CD4-positive, alpha-beta T cell treated with Interleukin-1 beta for 1 hour (primary cell): ENCODE results near the gene LRRC37B.
A peak's percentile ranks its signal among the peaks of the same experiment; 100 is the strongest.
"Not testable (repeated sequence)": the region's sequence is repeated elsewhere in the genome, so short reads cannot be mapped to it uniquely, and the experiment has no call there.

Source experiments
- DNase-seq, 2 donors: peaks; one replicate each; pipeline ENCODE4 v3.0.0-alpha.2; 2020 to 2022

LRRC37B gene

DNA sequence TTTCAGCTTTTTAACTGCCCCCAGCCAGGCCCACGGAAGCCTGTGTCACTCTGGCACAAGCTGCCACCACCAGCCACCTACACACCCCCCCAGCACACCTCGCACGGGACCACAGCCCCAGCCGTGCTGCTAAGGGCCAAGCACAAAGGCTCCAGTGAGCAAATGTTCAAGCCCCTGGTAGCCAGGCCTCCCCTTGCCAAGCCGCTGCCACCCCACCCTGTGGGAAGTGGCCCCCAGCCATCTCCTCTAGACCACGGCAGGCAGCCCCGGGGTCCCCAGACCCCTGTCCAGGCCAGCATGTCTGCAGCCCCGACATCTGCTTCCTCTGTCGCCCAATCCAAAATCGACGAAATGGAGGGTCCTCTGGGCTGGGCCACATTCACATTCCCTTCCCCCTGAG lies 35.1 kb downstream of the LRRC37B start:
- not testable (repeated sequence) for DNase-seq

DNA sequence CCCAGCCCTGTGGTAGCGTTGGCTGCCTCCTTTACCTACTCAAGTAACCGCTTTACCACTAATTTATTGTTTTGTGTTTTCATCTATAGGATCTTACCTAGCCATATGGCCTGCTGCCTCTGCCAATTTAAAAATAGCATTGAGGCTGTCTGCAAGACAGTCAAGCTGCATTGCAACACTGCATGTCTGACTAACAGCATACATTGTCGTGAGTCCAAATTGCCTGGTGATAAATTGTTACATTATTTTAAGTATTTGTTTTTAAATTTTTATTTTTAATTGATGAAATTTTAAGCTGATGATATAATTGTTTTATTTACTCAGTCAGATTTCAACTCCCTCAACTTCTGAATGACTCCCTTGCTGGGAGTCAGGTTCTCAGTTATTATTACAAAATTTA lies 38.4 kb downstream of the LRRC37B start:
- DNase-seq = not testable (repeated sequence)

DNA sequence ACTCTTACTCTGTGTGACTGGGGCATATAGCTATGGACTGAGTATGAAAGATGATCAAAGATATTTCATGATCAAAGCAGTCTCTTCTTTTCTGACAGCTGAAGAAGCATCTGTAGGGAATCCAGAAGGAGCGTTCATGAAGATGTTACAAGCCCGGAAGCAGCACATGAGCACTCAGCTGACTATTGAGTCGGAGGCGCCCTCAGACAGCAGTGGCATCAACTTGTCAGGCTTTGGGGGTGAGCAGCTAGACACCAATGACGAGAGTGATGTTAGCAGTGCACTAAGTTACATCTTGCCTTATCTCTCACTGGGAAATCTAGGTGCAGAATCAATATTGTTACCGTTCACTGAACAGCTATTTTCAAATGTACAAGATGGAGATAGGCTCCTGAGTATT lies 40.5 kb downstream of the LRRC37B start:
- not testable (repeated sequence) for DNase-seq

DNA sequence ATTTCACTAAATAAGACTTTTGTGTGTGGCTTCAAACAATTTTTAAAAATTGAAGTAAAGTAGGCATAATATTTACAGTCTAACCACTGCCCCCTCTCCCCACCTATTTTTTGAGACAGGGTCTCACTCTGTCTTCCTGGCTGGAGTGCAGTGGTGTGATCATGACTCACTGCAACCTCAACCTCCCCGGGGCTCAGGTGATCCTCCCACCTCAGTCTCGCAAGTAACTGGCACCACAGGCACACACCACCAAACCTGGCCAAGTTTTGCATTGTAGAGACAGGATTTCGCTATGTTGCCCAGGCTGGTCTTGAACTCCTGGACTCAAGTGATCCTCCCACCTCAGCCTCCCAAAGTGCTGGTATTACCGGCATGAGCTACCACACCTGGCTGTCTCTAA lies 47.8 kb downstream of the LRRC37B start:
- DNase-seq = not testable (repeated sequence)

DNA sequence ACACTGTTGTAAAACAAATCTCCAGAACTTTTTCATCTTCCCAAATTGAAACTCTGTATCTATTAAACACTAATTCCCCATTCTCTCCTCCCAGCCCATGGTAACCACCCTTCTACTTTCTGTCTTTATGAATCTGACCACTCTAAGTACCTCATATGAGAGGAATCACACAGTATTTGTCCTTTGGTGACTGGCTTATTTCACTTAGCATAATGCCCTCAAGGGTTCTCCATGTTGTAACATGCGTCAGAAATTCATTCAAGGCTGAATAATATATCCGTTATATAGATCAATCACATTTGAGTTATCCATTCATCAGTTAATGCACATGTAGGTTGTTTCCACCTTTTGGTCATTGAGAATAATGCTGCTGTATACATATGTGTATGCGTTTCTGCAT lies 48.2 kb downstream of the LRRC37B start:
- DNase-seq = not testable (repeated sequence)

DNA sequence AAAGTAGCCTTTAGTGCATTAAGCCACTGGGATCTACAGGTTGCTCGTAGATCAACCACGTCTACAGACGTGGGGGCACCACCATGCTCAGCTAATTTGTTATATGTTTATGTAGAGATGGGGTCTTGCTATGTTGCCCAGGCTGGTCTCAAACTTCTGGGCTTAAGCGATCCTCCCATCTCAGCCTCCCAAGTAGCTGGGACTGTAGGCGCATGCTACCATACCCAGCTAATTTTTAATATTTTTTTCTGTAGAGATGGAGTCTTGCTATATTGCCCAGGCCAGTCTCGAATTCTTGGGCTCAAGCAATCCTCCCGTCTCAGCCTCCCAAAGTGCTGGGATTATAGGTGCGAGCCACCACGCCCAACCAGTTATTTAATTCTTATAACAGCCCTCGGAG lies 49.3 kb downstream of the LRRC37B start:
- DNase-seq = not testable (repeated sequence)

DNA sequence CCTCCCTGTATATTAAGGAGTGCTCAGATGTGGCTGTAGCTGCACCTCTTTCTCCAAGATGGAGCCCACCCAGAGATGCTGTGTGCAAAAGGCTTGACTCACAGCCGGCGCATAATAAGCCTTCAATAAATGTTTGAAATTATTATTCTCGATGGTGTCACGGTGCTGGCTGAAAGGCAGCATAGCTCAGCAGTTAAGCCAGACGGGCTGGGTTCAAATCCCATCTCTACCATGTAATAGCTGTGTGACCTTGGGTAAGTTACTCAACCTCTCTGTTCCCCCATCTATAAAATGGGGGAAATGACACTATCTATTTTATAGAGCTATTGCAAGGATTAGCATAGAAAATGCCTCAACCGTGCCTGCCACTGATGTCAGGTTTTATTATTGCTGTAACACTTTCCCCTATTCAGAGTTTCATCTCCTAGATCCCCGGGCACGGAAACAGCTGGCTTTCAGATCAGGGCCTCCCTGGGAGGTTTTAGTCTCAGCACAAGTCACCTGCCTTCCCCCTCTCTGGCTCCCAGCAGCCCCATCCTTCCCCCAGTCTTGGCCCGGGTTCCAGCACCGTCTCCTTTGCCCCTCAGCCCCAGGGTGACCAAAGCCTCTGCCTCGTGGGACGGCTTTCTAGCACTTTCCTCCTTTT lies 50.4 kb downstream of the LRRC37B start:
- DNase-seq = not testable (repeated sequence)

DNA sequence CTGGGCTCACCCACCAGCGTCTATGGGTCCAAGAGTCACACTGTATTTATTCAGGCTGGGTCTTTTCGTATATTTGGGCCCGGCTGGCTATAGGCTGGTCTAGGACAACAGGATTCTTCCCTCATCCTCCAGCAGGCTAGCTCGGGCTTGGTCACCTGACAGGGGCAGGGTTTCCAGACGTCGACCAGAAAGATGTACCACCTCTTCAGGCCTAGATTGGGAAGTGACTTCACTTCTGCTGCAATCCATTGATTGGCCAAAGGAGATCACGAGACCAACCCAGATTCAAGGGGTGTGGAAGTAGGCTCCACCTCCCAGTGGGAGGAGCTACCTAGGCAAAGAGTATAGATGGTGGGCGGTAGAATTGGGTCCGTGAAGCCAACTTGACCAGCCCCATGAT lies 53.5 kb downstream of the LRRC37B start:
- DNase-seq = not testable (repeated sequence)

DNA sequence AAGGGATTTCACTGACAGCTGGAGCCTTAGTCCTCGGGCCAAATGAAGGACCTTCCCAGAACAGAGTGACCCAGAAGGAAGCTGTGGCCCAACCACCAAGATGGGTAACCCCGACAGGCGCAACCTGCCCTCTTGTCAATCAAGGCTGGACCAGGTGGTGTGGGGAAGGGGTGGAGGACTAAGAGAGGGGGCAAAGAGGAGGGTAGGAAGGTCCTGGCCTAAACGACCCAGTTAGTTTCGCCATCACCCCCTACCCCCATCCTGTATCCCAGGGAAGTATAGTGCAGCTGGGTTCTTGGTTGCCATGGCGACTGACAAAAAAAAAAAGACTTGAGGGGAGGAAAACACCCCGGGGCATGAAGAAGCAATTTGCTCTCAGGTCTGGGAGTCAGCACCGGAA lies 54.7 kb downstream of the LRRC37B start:
- not testable (repeated sequence) for DNase-seq

DNA sequence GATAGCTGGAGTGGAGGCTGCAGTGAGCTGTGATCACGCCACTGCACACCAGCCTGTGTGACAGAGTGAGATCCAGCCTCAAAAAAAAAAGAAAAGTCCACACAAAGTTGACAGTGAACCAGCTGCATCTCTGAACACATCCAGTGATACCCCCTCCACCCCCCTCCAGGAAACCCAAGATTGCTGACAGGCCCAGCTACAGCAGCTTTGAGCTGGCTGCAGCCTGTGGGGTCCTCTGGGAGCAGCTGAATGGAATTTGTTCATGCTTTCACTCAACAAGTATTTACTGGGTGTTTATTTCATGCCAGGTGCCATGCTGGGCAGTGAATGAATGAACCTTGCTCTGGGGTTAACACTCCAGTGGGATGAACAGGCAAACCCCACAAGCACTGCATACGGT lies 56.9 kb downstream of the LRRC37B start:
- not testable (repeated sequence) for DNase-seq

DNA sequence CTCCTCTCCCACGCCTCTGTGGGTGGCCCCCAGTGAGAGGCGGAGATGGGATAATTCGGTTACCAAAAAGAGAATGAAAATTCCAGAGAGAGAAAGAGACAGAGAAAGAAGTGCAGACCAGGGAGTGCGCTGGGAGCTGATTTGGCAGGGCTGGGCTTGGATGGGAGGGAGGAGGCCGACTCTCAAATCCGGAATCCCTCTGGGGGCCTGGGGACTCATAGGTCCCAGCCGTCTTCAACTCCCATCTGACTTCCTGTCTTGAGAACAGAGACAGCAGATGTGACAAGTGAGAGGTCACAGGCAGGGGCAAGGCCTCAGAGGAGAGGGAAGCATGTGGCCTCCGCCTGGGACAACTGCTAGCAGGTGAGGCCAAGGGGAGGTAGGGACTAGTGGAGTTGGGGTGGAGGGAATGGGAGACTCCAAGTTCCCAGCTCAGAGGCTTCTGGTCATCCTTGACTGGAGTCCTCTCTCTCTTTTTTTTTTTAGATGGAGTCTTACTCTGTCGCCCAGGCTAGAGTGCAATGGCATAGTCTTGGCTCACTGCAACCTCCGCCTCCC lies 59.0 kb downstream of the LRRC37B start:
- not testable (repeated sequence) for DNase-seq

DNA sequence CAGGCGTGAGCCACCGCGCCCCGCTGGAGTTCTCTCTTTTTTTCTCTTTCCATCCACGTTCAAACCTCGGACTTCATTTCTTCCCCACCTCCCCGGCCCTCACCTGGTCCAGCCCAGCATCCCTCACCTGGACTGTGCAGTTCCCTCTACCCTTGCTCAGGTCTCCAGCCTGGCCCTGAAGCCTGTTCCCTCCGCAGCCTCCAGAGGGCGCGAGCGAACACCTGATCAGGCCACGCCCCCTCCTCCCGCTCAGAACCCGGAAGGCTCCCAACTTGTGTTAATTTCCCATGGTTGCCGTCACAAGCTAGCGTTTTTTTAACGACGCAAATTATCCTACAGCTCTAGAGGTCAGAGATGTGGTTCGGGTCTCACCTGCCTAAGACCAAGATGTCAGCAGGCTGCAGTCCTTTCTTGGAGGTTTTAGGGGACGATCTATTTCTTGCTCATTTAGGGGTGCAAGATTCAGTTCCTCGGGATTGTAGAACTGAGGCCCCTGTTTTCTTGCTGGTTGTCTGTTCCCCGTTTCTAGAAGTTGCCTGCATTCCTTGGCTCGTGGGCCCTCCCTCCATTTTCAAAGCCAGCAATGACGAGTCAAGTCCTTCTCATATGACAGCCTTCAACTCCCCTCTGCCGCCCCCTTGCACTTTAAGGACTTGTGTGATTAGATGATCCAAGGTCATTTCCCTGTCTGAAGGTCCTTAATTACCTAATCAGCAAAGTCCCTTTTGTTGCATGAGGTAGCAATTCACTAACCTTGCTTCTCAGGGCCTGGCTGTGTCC lies 59.9 kb downstream of the LRRC37B start:
- peak; percentile 61 to 73 for DNase-seq

DNA sequence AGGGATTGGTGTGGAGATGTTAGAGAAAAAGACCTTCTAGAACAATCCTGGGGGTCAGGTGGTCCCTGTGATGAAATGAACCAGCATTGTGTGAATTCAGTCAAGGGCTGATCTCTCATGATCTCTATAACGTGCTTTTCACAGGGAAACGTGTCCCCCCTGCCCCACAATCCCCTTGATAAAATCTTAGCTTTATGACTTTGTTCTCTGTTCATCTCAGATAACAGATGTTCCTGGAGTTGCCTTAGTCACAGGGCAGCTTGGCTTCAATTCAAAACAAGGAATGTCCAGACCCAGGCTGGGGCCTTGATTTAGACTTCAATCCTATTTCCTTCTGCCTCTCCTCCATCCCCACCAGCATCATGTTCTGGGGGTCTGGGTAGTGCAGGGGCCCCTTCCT lies 61.9 kb downstream of the LRRC37B start:
- DNase-seq = not testable (repeated sequence)

DNA sequence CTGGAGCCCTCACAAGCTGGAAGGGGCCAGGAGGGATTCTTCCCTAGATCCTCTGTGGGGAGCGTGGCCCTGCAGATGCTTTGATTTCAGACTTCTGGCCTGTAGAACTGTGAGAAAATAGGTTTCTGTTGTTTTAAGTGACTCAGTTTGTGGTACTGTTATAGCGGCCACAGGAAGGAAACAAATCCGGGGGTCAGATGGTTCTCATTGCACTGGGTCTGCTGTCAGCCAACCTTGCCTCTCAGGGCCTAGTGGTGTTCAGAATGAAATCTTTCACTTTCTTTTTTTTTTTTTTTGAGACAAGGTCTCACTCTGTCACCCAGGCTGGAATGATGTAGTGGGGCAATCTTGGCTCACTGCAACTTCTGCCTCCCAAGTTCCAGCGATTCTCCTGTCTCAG lies 64.8 kb downstream of the LRRC37B start:
- DNase-seq = peak; percentile 37 to 40

DNA sequence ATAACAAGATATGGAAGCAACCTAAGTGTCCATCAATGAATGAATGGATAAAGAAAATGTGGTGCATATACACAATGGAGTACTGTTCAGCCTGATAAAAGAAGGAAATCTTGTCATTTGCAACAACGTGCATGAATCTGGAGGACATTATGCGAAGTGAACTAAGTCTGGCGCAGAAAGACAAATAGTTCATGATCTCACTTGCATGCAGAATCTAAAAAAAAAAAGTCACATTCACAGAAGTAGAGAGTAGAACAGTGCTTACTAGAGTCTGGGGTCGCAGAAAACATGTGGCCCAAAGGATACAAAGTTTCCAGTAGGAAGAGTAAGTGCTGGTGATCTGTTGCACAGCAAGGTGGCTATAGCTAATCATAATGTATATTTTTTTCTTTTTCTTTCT lies 65.9 kb downstream of the LRRC37B start:
- not testable (repeated sequence) for DNase-seq

DNA sequence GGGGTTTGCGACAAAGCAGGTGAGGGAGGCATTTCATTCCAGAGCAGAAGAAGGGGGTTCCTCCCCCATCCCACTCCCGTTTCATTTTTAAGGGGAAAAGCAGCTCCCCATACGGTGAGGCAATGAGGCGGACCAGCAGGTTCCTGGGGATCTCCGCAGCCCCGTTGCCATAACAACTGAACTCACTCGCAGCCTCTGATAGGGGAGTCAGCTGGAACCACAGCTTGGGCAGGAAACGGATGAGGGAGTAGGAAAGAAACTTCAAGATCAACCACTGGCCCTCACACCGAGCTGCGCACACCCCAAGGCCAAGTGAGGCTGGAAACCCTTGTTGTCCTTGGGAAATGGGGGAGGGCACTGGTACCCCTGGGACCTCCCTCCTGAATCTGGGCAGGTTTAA lies 72.6 kb downstream of the LRRC37B start:
- peak; percentile 85 to 87 for DNase-seq

DNA sequence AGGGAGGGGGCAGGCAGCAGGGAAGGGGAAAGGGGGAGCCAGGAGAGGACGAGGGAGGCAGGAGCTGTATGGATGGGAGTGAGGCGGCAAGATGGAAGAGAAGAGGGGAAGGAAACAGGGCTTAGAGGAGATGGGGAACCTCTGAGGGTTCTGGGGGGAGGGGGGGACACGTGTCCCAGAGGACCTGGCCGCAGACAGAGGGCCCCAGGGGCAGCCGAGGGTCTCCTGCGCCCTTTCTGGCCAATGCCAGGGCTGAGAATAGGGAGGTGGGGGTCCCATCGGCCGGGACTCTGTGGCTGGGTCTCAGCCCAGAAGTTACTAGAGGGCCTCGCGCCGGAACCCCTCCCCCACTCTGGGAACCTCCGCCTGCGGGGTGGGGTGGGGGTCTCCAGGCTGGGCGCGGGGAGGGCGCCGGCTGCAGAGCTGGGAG lies 76.4 kb downstream of the LRRC37B start:
- DNase-seq = not testable (repeated sequence)

DNA sequence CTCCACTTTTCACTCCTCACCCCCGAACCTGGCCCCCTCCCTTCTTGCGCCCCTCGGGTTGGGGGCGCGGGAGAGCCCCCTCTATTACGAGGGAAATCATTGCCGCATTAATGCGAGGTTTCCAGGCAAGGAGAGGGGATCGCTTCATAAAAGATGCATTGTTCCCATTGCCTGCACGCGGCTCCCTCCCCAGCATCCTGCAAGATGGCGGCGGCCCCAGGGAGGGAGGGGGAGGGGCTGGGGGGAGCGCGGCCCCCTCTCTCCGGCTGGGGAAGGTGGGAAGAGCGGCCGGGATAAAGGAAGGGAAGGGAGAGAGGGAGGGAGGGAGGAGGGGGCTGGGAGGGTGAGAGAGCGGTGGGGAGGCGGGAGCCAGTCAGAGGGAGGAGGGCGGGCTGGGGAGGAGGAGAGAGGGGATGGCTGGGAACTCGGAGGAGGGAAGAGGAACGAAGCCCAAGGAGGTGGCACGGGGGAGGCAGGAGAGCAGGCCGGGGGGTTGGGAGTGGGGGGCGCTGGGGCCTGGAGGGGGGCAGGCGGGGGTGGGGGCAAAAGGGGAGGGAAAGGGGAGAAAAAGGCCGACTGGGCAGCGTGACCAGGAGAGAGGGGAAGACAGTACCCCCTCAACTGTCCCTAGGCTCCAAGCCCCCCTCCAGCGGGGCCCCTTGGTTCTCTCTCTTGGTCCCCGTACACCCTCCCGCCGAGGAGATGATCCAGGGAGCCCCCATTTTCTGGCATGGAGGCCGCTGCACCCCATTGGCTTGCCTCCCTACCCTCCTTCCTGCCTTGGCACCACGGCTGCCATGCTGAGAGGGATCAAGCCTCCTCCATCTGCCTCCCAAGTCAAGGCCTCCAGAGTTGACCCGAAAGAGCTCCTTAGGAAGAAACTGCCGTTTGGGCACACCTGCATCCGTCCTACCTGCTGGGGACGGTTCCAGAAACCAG lies 77.1 kb downstream of the LRRC37B start:
- not testable (repeated sequence) for DNase-seq

DNA sequence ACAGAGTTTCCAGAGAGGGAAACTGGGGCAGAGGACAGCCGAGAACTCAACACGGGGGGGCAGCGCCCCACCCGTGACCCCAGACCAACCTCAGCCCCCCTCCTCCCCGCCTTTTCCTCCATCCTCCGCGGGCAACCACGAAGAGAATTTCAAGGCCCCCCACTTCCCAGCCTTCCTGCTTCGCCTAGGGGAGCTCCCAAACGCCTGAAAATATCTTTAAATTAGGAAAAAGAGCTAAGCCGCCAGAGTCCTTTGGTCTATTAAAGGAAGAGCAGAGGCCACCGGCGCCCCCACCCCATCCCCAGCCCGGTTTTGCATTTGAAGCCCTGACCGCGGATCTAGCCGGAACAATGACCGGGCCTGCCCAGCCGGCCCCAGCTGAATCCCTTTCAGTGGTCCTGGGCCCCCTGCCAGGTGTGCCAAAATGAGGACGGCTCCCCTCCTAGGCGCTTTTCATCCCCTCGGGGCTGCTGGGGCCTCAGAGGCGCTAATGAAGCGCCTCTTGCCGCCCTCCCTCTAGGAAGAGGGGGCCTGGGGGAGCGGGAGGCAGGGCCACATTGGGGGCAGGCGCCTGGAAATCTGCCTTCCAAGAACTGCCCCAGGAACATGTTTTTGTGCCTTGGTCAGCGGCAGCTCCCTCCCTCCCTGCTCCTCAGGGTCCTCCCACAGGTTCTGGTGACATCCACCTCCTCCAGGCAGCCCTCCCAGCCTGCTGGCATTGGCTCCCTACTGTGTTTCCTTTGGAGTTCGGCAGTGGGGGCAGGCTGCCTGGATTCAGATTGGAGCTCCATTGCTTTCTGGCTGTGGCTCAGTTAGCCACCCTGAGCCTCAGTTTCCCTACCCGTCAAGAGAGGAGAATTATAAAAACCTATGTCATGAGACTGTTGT lies 78.0 kb downstream of the LRRC37B start:
- DNase-seq = not testable (repeated sequence)

DNA sequence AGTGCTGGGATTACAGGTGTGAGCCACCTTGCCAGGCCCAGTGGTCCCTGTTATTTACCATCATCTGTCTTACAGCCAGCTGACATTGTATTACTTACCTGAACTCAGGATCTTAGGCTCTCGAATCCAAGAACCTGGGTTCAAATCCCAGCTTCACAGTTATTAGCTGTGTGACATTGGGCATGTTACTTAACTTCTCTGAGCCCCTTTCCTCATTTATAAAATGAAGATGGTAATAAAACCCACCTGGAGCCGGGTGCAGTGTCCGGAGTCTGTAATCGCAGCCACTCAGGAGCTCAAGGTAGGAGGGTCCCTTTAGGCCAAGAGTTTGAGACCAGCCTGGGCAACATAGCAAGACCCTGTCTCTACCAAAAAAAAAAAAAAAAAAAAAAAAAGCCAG lies 79.7 kb downstream of the LRRC37B start:
- DNase-seq = not testable (repeated sequence)

DNA sequence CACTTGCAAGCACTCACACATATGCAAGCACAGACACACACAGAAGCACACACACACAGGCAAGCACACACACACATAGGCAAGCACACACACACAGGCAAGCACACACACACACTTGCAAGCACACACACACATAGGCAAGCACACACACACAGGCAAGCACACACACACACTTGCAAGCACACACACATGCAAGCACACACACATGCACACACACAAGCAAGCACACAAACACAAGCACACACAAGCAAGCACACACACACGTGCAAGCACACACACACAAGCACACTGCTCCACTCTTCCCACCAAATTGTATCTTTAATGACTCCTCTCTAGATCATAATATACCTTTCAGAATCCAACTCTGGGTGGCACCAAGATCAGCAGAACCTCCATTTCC lies 84.9 kb downstream of the LRRC37B start:
- not testable (repeated sequence) for DNase-seq

DNA sequence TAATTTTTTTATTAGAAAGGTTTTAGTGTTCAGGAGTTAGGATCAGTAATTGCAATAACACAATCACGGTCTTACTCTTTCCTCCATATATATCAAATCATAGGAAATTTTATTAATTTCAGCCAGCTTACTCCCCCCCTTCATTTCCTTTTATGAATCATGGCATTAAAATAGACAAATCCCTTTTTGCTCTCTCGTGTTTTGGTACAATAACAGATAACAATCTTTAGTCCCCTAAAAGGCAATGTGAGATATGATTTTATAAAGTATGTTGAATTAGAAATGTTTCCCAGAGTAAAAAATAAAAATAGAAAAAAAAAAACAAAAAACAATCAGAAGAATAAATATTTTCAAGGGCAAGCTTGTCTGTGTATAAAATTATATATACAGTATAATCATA lies 92.5 kb downstream of the LRRC37B start:
- DNase-seq = no peak
